22Rv1 (cell line): Measurements from ENCODE around the gene MED12L.

Experiments
- ZFX ChIP-seq: fragments of 450-650 bp; IDR thresholded peaks from 2 replicates; pipeline ENCODE4 v1.6.1; 2017; ENCODE audit warnings: antibody characterized with exemption, borderline replicate concordance
- TF ChIP-seq, protein P1 (sequence below): fragments of 450-650 bp; IDR thresholded peaks from 2 replicates; pipeline ENCODE4 v1.5.1; 2017; ENCODE audit warnings: mild to moderate bottlenecking

GRCh38 chr3:151307583-151308488 lies 222.4 kb downstream of the MED12L start:
- TF ChIP-seq, protein P1, sequence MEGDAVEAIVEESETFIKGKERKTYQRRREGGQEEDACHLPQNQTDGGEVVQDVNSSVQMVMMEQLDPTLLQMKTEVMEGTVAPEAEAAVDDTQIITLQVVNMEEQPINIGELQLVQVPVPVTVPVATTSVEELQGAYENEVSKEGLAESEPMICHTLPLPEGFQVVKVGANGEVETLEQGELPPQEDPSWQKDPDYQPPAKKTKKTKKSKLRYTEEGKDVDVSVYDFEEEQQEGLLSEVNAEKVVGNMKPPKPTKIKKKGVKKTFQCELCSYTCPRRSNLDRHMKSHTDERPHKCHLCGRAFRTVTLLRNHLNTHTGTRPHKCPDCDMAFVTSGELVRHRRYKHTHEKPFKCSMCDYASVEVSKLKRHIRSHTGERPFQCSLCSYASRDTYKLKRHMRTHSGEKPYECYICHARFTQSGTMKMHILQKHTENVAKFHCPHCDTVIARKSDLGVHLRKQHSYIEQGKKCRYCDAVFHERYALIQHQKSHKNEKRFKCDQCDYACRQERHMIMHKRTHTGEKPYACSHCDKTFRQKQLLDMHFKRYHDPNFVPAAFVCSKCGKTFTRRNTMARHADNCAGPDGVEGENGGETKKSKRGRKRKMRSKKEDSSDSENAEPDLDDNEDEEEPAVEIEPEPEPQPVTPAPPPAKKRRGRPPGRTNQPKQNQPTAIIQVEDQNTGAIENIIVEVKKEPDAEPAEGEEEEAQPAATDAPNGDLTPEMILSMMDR: no peak
- TF ChIP-seq ZFX: no peak
